ENCODE measurements around the gene NPAS3.

DNA sequence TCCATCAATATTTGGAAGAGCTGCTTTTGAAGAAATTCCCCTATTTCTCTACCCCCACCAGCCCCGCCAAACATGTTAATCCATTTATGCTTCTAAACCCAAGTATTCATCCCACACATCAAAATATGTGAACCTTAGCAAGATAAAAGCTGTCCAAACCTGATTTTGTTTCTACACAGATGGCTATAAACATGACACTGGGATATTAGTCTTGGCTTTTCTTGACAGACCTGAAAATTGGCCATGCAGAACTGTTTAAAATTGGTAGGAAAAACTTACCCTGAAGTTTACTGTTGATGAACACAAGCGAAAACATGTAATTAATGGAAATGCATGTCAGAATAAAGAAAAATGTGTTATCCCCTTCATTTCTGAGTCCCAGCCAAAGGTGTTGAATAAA is 642.2 kb downstream of the NPAS3 start:
- TF ChIP-seq, protein P1, sequence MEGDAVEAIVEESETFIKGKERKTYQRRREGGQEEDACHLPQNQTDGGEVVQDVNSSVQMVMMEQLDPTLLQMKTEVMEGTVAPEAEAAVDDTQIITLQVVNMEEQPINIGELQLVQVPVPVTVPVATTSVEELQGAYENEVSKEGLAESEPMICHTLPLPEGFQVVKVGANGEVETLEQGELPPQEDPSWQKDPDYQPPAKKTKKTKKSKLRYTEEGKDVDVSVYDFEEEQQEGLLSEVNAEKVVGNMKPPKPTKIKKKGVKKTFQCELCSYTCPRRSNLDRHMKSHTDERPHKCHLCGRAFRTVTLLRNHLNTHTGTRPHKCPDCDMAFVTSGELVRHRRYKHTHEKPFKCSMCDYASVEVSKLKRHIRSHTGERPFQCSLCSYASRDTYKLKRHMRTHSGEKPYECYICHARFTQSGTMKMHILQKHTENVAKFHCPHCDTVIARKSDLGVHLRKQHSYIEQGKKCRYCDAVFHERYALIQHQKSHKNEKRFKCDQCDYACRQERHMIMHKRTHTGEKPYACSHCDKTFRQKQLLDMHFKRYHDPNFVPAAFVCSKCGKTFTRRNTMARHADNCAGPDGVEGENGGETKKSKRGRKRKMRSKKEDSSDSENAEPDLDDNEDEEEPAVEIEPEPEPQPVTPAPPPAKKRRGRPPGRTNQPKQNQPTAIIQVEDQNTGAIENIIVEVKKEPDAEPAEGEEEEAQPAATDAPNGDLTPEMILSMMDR (conservative IDR thresholded peaks at IDR 0.05; ENCODE audit: low read depth, low read length) = no peak
- TF ChIP-seq EZH2phosphoT487 (IDR thresholded peaks at IDR 0.05; ENCODE audit: borderline replicate concordance, low read length) = no peak

All from PC-3 (cell line).